Fibroblast of lung (primary cell): ENCODE data around the gene NKX6-2. TPM values are rescaled to one million over a fixed set of nuclear protein-coding genes. Genes with fewer than 3 reads are reported as not detected.

Source experiments
- DNase-seq, 2 donors: peaks; one replicate each; pipeline versions ENCODE4 v3.0.0 to v3.0.0-alpha.2; 2010; ENCODE audit warnings: low read depth in 2 of 2
- H2AFZ ChIP-seq: 2 replicates; pipeline ENCODE4 v1.5.1; 2012; ENCODE audit warnings: low read length, control low read depth, inconsistent platforms
- H3K27ac ChIP-seq: 2 replicates; pipeline ENCODE4 v1.5.1; 2011; ENCODE audit warnings: low read length, control low read depth; ENCODE audit not compliant: insufficient read depth
- H3K27me3 ChIP-seq: 2 replicates; pipeline ENCODE4 v1.5.1; 2011; ENCODE audit warnings: mild to moderate bottlenecking, low read length; ENCODE audit not compliant: control insufficient read depth, insufficient read depth
- H3K36me3 ChIP-seq: 2 replicates; pipeline ENCODE4 v1.5.1; 2011; ENCODE audit warnings: low read length; ENCODE audit not compliant: control insufficient read depth, insufficient read depth
- H3K4me1 ChIP-seq: 2 replicates; pipeline ENCODE4 v1.5.1; 2011; ENCODE audit warnings: low read length; ENCODE audit not compliant: control insufficient read depth, insufficient read depth; ENCODE audit errors: extremely low read depth
- H3K4me2 ChIP-seq: 2 replicates; pipeline ENCODE4 v1.5.1; 2011; ENCODE audit warnings: low read length, control low read depth; ENCODE audit not compliant: insufficient read depth; ENCODE audit errors: extremely low read depth
- H3K4me3 ChIP-seq, 4 experiments: fragments of 200-600 bp in 1 of 4; sonication (generic) in 1 of 4; replicated peaks in 1 of 4; 2 replicates each; pipeline ENCODE4 v1.5.1; 2011 to 2016; ENCODE audit warnings: low read length in 4 of 4, low read depth in 3 of 4, mild to moderate bottlenecking in 3 of 4, control low read depth in 2 of 4, inconsistent platforms in 1 of 4, mixed read lengths in 1 of 4; ENCODE audit not compliant: insufficient read depth in 1 of 4; ENCODE audit errors: control extremely low read depth in 1 of 4
- H3K79me2 ChIP-seq: 2 replicates; pipeline ENCODE4 v1.5.1; 2012; ENCODE audit warnings: mild to moderate bottlenecking, low read length, inconsistent platforms; ENCODE audit not compliant: control insufficient read depth, insufficient read depth
- H3K9ac ChIP-seq: 2 replicates; pipeline ENCODE4 v1.5.1; 2011; ENCODE audit warnings: mild to moderate bottlenecking, low read length, control low read depth; ENCODE audit not compliant: insufficient read depth
- H3K9me3 ChIP-seq: 2 replicates; pipeline ENCODE4 v1.5.1; 2012; ENCODE audit warnings: low read depth, low read length; ENCODE audit not compliant: control insufficient read depth, insufficient read depth
- H4K20me1 ChIP-seq: 2 replicates; pipeline ENCODE4 v1.5.1; 2011; ENCODE audit warnings: low read length; ENCODE audit not compliant: control insufficient read depth, insufficient read depth; ENCODE audit errors: extremely low read depth
- EZH2 ChIP-seq: IDR thresholded peaks from 2 replicates; pipeline ENCODE4 v1.5.1; 2012; ENCODE audit warnings: low read length, control low read depth, mild to moderate bottlenecking; ENCODE audit errors: missing control alignments
- polyA plus RNA-seq, 2 donors: library from polyadenylated mRNA; depleted of rRNA in 1 of 2; stranded (reverse) in 1 of 2; unstranded in 1 of 2; fragments of >200 nt; gene quantifications; 2 replicates each; pipeline ENCODE4 v1.2.1, GENCODE V29; 2011 to 2012; ENCODE audit warnings: missing spikeins in 1 of 2
- total RNA-seq: library from RNA; depleted of rRNA; stranded (reverse); fragments of >200 nt; gene quantifications from 2 replicates; pipeline ENCODE4 v1.2.1, GENCODE V29; 2014
- TF ChIP-seq, protein P1 (sequence below), 2 donors: IDR thresholded peaks in 1 of 2; conservative IDR thresholded peaks in 1 of 2; 1 replicate in 1 of 2; 2 replicates in 1 of 2; pipeline ENCODE4 v1.5.1; 2011 to 2012; ENCODE audit warnings: low read length in 2 of 2, control low read depth in 1 of 2, inconsistent platforms in 1 of 2, low read depth in 1 of 2, mild to moderate bottlenecking in 1 of 2

NKX6-2 gene
- total and polyA plus RNA-seq, 2 donors (not counting 1 experiment from before 2014, with no cell fraction given), result not detected

DNA sequence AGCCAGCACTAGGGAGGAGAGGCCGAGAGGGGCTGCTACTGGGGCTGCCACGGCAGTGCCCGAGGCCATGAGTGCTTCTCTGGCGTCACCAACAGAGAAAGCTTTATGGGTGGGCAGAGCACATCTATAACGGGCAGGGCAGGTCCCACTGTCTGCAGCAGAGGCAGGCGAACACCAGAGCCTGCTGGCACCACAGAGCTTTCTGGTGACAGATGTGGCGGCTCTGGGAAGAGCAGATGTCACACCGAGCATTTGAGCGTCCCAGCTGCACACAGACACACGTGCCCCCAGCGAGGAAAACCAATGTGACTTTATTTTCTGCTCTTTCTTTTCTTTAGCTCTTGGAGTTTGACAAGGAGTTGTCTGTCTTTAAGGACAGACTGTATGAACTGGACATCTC lies 20.5 kb downstream of the NKX6-2 start:
- H3K36me3 ChIP-seq, result no peaks in the 10 kb centered on the region
- no peak overlapping the region for H3K27ac ChIP-seq
- H2AFZ ChIP-seq, result no peak overlapping the region
- no peaks in the 10 kb centered on the region for H3K4me1 ChIP-seq
- H3K9me3 ChIP-seq, result no peaks in the 10 kb centered on the region
- DNase-seq, result no peak
- no peak for TF ChIP-seq EZH2
- TF ChIP-seq, protein P1, sequence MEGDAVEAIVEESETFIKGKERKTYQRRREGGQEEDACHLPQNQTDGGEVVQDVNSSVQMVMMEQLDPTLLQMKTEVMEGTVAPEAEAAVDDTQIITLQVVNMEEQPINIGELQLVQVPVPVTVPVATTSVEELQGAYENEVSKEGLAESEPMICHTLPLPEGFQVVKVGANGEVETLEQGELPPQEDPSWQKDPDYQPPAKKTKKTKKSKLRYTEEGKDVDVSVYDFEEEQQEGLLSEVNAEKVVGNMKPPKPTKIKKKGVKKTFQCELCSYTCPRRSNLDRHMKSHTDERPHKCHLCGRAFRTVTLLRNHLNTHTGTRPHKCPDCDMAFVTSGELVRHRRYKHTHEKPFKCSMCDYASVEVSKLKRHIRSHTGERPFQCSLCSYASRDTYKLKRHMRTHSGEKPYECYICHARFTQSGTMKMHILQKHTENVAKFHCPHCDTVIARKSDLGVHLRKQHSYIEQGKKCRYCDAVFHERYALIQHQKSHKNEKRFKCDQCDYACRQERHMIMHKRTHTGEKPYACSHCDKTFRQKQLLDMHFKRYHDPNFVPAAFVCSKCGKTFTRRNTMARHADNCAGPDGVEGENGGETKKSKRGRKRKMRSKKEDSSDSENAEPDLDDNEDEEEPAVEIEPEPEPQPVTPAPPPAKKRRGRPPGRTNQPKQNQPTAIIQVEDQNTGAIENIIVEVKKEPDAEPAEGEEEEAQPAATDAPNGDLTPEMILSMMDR (conservative IDR thresholded peaks at IDR 0.05 in 1 of 2, IDR thresholded peaks at IDR 0.05 in 1 of 2; ENCODE audit: low read depth in 1 of 2, low read length in 2 of 2), result no peak
- H4K20me1 ChIP-seq, result no peaks in the 10 kb centered on the region
- H3K4me3 ChIP-seq, result no peak overlapping the region
- H3K27me3 ChIP-seq, result no peaks in the 10 kb centered on the region
- no peaks in the 10 kb centered on the region for H3K79me2 ChIP-seq
- no peak overlapping the region for H3K4me2 ChIP-seq
- H3K9ac ChIP-seq, result no peak overlapping the region

DNA sequence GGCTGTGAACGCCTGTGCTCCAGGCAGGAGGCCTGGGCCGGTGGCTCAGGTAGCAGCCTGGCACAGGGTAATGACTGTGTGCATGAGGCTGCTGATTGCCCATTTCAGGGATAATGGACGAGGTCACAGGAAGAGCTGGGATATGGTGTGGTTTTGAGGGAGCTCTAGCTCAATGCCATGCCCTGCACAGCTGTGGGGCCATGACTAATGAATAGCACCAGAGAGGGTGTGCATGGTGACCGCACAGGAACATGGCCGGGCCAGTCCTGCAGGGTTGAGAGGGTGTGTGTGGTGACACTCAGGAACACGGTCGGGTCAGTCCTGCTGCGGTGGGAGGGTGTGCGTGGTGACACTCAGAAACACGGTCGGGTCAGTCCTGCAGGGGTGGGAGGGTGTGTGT lies 21.8 kb downstream of the NKX6-2 start:
- no peaks in the 10 kb centered on the region for H3K79me2 ChIP-seq
- H3K36me3 ChIP-seq, result no peaks in the 10 kb centered on the region
- no peak overlapping the region for H3K4me2 ChIP-seq
- no peak overlapping the region for H3K9ac ChIP-seq
- H3K4me3 ChIP-seq, result no peak overlapping the region
- no peaks in the 10 kb centered on the region for H3K27me3 ChIP-seq
- no peaks in the 10 kb centered on the region for H3K4me1 ChIP-seq
- H2AFZ ChIP-seq, result no peak overlapping the region
- no peaks in the 10 kb centered on the region for H4K20me1 ChIP-seq
- no peak for DNase-seq
- TF ChIP-seq, protein P1 (conservative IDR thresholded peaks at IDR 0.05 in 1 of 2, IDR thresholded peaks at IDR 0.05 in 1 of 2; ENCODE audit: low read depth in 1 of 2, low read length in 2 of 2), result no peak
- TF ChIP-seq EZH2, result no peak
- no peaks in the 10 kb centered on the region for H3K9me3 ChIP-seq
- H3K27ac ChIP-seq, result no peak overlapping the region

DNA sequence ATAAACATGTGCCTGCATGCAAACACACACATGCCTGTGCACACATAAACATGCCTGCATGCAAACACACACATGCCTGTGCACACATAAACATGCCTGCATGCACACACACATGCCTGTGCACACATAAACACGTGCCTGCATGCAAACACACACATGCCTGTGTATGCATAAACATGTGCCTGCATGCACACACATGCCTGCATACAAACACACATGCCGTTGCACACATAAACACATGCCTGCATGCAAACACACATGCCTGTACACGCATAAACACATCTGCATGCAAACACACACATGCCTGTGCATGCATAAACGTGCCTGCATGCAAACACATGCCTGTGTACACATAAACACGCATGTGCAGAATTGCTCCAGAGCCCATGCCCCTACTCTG lies 22.4 kb downstream of the NKX6-2 start:
- Histone ChIP-seq H3K4me1 (no peaks in the 10 kb centered on the region), H3K9me3 (no peaks in the 10 kb centered on the region), H3K79me2 (no peaks in the 10 kb centered on the region), H3K27me3 (no peaks in the 10 kb centered on the region), H4K20me1 (no peaks in the 10 kb centered on the region), H2AFZ (no peak overlapping the region), H3K27ac (no peak overlapping the region), H3K36me3 (no peaks in the 10 kb centered on the region), H3K4me3 (no peak overlapping the region), H3K4me2 (no peak overlapping the region), H3K9ac (no peak overlapping the region)
- DNase-seq, result no peak
- TF ChIP-seq, protein P1 (conservative IDR thresholded peaks at IDR 0.05 in 1 of 2, IDR thresholded peaks at IDR 0.05 in 1 of 2; ENCODE audit: low read depth in 1 of 2, low read length in 2 of 2), result no peak
- no peak for TF ChIP-seq EZH2
